ENCODE measurements around the gene FAF2.
"Not testable (repeated sequence)": the region's sequence is repeated elsewhere in the genome, so short reads cannot be mapped to it uniquely, and the experiment has no call there.

FAF2 gene

DNA sequence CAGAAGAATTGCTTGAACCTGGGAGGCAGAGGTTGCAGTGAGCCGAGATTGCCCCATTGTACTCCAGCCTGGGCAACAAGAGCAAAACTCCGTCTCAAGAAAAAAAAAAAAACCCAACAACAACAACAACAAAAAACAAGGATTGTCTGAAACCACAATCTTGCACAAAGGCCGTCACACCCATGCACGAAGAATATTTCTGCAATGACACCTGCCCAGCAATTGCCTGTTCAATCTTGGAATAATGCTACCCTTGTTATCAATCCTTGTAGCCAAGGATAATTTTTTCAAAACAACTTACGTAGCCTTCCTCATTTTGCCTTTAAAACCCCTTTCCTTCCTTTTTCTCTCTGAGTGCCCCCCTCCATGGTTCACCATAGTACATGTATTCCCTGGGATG lies 28.1 kb upstream of the FAF2 start:
- no peak for DNase-seq

DNA sequence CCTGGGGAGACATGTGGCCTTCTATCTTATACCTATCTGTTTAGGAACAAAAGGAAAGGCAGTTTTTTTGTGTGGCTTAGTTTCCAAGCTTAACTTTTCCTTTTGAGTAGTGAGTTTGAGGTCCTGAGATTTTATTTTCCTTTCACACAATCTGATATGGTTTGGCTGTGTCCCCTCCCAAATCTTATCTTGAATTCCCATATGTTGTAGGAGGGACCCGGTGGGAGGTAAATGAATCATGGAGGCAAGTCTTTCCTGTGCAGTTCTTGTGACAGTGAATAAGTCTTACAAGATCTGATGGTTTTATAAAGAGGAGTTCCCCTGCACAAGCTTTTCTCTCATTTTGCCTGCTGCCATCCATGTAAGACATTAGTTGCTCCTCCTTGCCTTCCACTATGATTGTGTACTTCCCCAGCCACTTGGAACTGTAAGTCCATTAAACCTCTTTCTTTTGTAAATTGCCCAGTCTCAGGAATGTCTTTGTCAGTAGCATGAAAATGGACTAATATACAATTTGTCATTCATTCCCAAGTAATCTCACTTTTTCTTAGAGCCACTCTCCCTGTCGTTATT lies 27.1 kb upstream of the FAF2 start:
- DNase-seq: no peak

DNA sequence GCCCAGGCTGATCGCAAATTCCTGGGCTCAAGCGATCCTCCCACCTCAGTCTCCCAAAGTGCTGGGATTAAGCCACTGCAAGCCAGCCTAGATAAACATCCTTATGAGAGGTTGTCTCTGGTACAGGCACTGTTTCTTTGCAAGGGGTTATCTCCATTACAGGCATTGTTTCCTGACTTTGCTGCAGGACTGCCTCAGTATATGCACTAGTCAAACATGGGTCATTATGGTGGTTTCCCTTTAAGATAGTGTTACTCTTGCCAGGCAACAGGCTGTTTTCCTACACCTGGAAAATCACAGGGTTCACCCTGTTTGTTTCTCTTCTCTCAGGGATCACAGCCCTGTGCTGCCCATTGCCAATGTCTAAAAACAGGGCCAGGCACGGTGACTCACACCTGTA lies 24.0 kb upstream of the FAF2 start:
- DNase-seq: no peak

DNA sequence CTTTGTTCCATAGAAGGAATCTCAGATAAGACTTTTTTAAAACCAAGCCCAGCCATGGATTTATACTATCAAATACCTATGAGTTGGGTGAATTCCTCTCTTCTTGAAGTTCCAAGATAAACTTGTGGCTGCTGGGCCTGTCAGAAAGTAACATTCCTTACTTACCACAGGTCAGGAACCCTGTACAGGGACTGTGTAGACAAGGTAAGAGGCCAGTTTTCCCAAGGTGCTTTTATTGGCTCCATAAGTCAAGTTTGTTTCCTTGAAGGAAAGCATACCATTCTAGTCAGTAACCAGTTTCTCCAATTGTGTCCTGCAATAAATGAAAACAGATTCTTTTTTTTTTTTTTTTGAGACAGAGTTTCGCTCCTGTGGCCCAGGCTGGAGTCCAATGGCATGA lies 23.0 kb upstream of the FAF2 start:
- DNase-seq: no peak

DNA sequence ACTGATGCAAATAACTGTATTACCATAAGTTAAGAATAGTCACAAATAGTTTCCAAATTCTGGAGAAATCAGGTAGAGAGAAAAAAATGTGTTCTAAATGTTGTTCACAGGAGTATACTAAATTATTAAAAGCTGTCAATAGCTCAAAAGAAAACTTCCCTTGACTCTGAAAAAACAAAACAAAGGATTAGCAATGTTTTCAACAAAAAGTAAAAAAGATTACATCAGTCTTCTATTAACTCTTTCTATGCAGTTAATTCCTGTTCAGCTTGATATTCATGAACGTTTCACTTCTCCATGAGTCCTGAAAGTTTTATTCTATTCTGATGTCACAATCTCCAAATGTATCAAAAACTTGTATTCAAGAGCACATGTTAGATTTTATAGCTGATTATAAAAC lies 22.4 kb upstream of the FAF2 start:
- no peak for DNase-seq

DNA sequence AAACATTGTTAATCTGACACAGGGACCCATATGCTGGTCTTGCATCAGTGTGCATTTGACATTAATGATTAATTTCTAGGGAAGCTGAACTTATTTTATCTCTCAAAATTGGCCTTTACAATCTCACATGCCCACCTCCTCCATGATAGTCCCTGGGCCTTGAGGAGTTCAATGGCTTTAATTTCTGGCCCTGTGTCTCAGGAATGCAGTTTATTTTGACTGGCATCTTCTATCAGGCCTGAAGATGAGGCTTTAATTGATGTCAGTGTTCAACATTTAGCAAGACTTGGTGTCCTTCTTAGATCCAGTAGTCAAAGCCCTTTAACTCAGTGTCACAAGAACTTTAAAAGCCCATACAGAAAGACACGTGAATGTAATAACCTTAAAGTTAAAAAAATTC lies 21.3 kb upstream of the FAF2 start:
- DNase-seq: no peak

DNA sequence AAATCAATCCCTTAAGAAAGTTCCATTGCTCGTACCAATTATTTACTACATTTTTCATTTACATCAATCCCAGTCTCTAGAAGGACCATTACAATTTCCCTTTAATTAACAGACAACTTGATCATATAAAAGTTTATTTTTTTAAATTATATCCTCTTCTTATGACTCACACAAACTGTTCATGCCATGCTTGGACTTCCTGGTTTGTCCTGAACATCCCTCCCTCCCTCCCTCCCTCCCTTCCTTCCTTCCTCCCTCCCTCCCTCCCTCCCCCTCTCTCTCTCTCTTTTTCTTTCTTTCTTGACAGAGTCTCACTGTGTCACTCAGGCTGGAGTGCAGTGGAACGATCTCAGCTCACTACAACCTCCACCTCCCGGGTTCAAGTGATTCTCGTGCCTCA lies 20.2 kb upstream of the FAF2 start:
- DNase-seq: no peak

DNA sequence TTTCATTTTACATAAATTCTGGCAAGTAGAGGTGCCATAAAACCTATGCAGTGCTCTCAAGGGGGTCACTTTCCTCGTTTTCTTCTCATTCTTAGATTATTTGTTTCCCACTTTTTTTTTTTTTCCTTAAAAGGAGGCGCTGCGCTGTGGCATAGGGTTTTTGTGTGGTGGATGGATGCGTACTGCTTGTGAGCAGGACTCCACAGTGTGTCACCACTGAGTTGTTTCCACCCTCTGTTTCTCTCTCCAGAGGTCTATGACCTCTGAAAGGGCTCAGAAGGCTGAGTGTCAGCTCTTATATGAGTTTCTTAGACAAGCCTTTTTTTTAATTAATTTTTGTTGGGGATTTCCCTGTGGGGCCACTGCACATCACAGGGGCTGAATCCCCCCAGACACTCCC lies 18.2 kb upstream of the FAF2 start:
- DNase-seq: no peak

DNA sequence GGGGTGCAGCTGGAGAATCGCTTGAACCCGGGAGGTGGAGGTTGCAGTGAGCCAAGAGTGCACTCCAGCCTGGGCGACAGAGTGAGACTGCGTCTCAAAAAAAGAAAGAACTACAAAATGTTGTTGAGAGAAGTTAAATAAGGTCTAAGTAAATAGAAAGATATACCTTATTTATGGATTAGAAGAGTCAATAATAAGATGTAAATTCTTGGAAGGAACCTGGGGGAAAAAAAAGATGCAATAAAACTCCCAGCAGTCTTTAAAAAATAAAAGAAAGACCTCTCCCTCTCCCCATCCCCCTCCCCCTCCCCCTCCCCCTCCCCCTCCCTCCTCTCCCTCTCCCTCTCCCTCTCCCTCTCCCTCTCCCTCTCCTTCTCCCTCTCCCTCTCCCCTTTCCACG lies 15.5 kb upstream of the FAF2 start:
- DNase-seq: no peak

DNA sequence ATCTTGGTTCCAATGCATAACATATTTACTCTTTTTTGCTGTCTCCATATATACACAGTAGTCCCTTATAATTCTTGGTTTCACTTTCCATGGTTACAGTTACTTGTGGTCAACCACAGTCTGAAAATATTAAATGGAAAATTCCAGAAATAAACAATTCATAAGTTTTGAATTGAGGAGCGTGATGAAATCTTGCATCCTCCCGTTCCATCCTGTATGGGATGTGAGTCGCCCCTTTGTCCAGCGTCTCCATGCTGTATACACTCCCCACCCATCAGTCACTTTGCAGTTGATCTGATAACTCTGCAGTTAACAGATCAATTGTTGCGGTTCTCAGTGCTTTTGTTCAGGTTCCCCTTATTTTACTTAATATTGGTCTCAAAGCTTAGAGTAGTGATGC lies 11.5 kb upstream of the FAF2 start:
- DNase-seq: no peak

DNA sequence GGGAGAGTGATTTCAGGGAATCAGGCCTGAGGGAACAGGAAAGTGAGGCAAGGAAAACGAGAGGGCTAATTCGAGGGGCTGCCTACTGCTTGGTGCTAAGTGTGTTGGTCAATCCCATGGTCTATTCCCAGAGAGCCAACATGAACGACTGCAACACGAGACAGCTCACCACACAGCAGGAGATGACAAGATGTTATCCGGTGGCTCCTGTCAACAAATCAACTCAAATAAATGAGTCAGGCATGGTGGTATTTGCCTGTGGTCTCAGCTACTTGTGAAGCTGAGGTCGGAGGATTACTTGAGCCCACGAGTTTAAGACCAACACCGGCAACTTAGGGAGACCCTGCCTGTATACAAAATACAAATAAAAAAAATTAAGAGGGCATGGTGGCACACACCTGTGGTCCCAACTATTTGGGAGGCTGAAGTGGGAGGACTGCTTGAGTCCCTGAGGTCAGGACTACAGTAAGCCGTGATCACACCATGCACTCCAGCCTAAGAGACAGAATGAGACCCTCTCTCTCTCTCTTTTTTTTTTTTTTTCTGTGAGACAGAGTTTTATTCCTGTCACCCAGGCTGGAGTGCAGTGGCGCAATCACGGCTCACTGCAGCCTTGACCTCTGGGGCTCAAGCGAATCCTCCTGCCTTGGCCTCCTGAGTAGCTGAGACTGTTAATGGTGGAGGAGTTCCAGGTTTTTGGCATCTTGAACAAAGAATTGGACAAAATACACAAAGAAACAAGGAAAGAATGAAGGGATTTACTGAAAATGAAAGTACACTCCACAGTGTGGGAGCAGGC lies 9.0 kb upstream of the FAF2 start:
- no peak for DNase-seq

DNA sequence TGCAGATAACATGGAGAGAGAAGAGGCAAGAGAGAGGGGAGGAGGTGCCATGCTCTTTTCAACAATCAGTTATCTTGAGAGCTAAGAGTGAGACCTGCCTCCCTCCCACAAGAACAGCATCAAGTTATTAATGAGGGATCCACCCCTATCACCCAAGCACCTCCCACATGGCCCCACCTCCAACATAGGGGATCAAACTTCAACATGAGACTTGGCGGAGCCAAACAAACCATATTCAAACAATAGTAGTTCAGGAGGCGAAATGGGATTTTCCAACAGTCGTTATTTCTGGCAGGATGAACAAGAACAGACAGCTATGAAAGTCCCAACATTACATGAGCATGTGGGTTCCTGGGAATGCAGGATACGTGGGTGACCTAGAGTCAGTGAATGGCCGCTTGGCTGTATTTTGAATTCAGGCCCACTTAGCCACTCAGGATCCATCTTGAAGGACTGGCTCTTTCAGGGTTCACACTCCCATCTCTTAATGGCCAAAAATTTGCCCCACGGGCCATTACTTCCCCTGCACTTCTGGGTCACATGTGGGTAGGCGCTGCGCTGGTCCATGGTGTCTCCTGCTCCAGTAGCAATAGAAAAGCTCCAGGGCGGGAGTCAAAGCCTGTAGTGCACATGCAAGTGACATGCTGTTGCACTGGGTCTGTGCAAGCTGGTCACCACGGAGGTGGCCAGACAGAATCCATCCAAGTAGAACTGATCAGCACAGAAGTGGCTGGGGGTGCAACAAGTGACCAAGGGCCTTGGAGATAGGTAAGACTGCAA lies 7.1 kb upstream of the FAF2 start:
- no peak for DNase-seq

DNA sequence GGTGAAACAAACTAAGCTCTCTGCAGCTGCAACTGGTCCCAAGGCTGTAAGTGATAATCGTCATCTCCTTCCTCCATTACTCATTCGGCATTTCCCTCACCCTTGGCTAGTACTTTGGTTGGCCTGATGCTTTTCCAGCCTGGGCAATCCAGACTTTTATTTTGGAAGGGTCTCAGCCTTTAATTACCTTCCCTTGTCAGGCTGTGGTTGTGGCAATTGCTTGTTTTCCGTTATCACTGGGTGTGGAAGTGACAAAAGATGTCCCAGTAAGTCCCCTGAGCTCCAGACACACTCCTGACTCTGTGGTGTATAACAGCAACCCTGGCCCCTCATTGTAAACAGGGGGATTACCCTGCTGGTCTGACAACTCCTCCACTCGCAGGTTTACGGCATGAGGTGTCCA lies 6.3 kb upstream of the FAF2 start:
- no peak for DNase-seq

DNA sequence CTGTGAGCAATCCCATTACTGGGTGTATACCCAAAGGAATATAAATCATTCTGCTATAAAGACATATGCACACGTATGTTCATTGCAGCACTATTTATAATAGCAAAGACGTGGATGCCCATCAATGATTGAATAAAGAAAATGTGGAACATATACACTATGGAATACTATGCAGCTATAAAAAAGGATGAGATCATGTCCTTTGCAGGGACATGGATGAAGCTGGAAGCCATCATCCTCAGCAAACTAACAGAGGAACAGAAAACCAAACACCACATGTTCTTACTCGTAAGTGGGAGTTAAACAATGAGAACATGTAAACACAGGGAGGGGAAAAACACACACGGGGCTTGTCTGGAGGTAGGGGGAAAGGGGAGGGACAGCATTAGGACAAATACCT lies 5.3 kb upstream of the FAF2 start:
- DNase-seq: not testable (repeated sequence)

DNA sequence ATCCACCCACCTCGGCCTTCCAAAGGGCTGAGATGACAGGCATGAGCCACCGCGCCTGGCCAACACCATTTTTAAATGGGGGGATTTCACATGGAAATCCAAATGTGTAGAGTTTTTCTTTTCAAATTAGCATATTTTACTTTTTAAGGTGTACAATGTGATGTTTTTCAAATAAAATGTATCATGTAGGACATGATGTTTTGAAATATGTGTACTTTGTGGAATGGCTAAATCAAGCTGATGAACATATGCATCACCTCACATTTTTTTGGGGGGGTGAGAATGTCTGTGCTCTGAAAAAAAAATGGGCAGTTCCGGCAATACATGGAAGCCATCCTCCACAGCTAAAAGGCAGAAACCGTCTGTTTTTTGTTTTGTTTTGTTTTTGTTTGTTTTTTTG lies 3.4 kb upstream of the FAF2 start:
- no peak for DNase-seq

DNA sequence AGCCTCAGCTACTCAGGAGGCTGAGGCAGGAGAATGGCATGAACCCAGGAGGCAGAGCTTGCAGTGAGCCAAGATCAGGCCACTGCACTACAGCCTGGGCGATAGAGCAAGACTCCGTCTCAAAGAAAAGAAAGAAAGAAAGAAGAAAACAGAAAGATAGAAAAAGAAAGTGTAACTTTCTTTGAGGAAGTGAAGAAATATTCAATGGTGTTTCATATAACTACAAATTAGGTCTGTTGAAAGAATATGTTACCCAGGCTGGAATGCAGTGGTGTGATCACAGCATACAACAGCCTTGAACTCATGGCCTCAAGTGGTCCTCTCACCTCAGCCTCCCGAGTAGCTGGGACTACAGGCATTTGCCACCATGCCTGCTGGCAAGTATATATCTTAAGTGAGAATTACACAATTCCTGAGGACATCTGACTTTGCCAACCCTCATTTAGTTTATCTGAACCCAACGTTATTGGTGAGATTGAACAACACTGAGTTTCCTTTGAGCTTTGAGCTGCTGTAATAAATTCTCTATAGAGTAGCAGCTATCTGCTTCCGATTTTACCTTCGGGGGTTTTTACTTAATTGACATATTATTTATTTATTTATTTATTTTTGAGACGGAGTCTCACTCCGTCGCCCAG lies 2.0 kb upstream of the FAF2 start:
- no peak for DNase-seq

DNA sequence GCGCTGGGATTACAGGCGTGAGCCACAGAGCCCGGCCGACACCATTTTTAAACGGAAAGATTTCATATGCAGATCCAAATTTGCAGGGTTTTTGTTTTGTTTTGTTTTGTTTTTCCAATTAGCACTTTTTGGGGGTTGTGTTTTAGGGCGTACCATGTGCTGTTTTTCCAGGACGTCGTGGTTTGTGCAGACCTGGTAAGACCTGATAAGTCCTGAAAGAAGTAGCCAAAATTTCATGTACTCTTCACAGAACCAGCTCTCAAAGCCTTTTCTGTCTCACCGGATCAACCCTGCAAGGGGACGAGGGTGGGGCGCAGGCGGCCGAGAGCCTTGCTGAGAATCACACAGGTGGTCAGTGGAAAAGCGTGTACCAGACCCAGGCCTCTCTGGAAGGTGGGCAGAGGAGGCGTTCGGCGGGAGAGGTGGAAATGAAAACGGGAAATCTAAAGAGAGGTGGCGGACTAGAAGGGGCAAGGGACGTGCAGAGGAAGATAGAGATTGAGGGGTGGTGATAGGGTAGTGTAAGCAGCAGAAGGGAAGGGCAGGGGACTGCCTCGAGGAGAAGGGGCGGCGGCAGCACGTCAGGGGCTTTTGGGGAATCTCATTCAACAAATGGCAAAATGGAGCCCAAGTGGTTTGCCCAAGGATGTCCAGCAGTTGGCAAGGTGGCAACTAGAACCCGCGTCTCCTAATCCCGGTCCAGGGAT lies 1.1 kb upstream of the FAF2 start:
- no peak for DNase-seq

DNA sequence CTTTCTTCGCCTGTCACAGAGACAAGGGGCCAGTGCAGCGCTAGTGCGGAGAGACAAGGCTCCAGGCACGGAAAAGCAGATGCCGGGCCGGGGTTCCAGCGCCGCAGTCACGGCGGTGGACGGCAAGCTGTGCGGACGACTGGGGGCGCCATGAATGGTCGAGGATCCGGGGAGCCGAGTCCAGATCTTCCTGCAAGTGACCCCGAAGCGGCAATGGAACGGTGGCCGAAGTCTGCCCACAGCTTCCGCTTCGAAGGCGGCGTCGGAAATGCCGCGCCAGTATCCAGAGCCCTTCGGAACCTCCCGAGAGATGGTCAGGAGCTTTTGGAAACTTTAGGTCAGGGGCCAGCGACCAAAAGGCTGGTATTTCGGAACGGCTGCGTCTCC lies 601 bp upstream of the FAF2 start:
- no peak for DNase-seq

DNA sequence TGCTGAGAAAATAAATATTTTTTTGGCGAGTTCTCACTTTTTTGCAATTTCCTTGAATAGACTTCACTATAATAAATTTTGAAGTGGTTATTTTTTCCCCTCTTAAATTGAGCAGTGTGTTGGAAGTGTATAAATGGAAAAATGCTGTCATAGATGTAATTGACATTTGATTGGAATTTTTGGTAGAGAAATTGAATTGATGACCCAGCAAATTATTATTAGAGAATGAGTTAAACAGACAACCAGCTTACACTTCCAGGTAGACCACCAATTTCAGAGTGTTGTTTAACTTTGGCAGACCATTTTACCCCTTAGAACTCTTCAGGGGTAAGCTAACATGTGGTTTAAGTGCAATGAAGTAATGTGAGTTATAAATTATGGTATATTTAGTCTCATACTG lies 1.9 kb downstream of the FAF2 start:
- no peak for DNase-seq

DNA sequence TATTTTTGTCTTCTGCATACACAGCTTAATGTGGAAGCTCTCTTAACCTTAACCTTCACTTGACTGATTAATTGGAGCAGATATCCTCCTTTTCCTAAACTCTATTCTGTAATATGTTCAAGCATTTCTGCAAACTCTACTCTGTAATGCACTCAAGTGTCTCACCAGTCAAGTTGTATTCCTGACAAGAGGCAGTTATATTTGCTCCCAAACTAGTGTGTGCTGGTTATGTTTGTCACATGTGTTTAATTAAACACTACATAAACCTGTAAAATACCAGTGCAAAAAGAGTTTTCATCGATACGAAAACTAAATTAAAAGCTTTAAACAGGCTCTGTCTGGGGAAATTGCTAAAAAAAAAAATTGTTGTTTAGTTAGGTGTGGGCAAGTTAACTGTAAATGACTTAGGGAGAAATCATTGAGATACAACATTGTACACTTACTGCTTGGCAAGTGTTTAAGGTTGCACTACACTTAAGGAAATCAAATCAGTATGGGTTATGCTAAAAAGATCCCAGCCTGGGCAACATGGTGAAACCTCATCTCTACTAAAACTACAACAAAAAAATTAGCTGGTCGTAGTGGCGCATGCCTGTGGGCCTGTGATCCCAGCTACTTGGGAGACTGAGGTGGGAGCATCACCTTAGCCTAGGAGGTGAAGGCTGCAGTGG lies 6.7 kb downstream of the FAF2 start:
- DNase-seq: no peak

DNA sequence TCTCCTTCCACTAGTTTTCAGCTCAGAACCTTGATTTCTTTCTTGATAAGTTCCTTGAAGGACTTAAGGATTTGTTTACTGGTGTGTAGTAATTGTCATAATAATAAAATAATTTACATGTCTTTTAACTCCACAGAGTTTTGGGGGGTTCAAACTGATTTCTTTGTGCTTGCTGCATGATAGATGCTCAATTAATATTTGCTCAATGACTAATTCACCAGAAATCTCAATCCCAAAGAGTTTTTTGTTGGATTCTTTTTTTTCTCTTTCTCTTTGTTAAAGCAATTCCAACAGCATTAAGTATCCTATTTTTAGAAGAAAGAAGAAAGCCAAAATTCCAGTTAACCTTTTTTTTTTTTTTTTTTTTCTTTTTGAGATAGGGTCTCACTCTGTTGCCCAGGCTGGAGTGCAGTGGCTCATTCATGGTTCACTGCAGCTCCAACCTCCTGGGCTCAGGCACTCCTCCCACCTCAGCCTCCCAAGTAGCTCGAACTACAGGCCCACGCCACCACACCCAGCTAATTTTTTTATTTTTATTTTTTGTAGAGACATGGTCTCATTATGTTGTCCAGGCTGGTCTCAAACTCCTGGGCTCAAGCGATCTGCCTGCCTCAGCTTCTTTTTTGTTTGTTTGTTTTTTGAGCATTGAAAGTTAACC lies 10.8 kb downstream of the FAF2 start:
- no peak for DNase-seq

DNA sequence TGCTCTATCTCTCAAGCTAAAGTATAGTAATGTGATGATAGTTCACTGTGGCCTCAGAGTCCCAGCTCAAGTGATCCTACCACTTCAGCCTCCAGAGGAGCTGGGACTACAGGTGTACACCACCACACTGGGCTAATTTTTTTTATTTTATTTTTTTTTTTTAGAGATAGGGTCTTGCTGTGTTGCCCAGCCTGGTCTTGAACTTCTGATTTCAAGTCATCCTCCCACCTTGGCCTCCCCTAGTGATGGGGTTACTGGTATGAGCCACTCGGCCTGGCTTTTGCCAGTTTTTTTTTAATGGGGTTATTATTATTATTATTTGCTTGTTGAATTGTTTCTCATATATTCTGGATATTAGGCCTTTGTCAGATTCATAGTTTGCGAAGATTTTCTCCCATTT lies 13.2 kb downstream of the FAF2 start:
- no peak for DNase-seq

All from CD4-positive, alpha-beta T cell treated with Interleukin-15 for 1 hour (primary cell).